Small intestine (tissue), 7 donors: ENCODE measurements around the gene DBX2. TPM values are rescaled to one million over a fixed set of nuclear protein-coding genes. Genes with fewer than 3 reads are reported as not detected.

ENCODE experiments used
- DNase-seq, 2 donors: peaks; one replicate each; pipeline versions ENCODE4 v3.0.0 to v3.0.0-alpha.2; 2013
- FAIRE-seq: peaks from 2 replicates; lab custom pipeline; 2012; peaks lifted over from hg19 to GRCh38; lab: Jason Lieb, UNC
- H3K27ac ChIP-seq, 3 donors: one replicate each; pipeline ENCODE4 v1.5.1; 2013; ENCODE audit warnings: low read length in 2 of 3, mild to moderate bottlenecking in 2 of 3, control low read depth in 1 of 3, inconsistent platforms in 1 of 3, low read depth in 1 of 3, moderate library complexity in 1 of 3
- H3K27me3 ChIP-seq, 3 donors: one replicate each; pipeline ENCODE4 v1.6.1; 2013; ENCODE audit warnings: low read length in 3 of 3, inconsistent platforms in 1 of 3; ENCODE audit not compliant: control insufficient read depth in 3 of 3, insufficient read depth in 3 of 3
- H3K36me3 ChIP-seq, 3 donors: one replicate each; pipeline ENCODE4 v1.6.1; 2013; ENCODE audit warnings: low read length in 3 of 3, inconsistent platforms in 1 of 3, low read depth in 1 of 3, mild to moderate bottlenecking in 1 of 3, moderate library complexity in 1 of 3; ENCODE audit not compliant: control insufficient read depth in 3 of 3, insufficient read depth in 2 of 3
- H3K4me1 ChIP-seq, 3 donors: one replicate each; pipeline ENCODE4 v1.6.1; 2013; ENCODE audit warnings: low read length in 2 of 3, inconsistent platforms in 1 of 3, low read depth in 1 of 3, mild to moderate bottlenecking in 1 of 3, moderate library complexity in 1 of 3; ENCODE audit not compliant: control insufficient read depth in 3 of 3, insufficient read depth in 2 of 3
- H3K4me3 ChIP-seq, 3 donors: one replicate each; pipeline ENCODE4 v1.5.1; 2013; ENCODE audit warnings: low read length in 3 of 3, control low read depth in 1 of 3, inconsistent platforms in 1 of 3, low read depth in 1 of 3, mild to moderate bottlenecking in 1 of 3, moderate library complexity in 1 of 3
- H3K9me3 ChIP-seq, 2 donors: one replicate each; pipeline ENCODE4 v1.6.1; 2013; ENCODE audit warnings: low read depth in 1 of 2, low read length in 1 of 2; ENCODE audit not compliant: control insufficient read depth in 2 of 2, insufficient read depth in 1 of 2
- WGBS, 3 donors: extraction: QIAGEN DNeasy Blood & Tissue Kit; methylation state at CpG; one replicate each; pipeline ENCODE4 v1.1.7; 2013; 5-methylcytosine and 5-hydroxymethylcytosine counted together
- polyA plus RNA-seq, 4 donors: library from polyadenylated mRNA; stranded (reverse) in 3 of 4; unstranded in 1 of 4; fragments of 200-250 nt in 3 of 4; fragments of 120-200 nt in 1 of 4; gene quantifications; one replicate each; pipeline versions ENCODE4 v1.2.1 to v1.2.3, GENCODE V29; 2013
- donor health status: healthy with polysubstance abuse.
- donor health status: control.
- donor health status: control.
- donor health status: Bipolar disorder and iron deficiency.
- donor health status: healthy.

The DBX2 gene
- polyA plus RNA-seq, 4 donors, result 0.01 TPM; not detected in 3

DNA sequence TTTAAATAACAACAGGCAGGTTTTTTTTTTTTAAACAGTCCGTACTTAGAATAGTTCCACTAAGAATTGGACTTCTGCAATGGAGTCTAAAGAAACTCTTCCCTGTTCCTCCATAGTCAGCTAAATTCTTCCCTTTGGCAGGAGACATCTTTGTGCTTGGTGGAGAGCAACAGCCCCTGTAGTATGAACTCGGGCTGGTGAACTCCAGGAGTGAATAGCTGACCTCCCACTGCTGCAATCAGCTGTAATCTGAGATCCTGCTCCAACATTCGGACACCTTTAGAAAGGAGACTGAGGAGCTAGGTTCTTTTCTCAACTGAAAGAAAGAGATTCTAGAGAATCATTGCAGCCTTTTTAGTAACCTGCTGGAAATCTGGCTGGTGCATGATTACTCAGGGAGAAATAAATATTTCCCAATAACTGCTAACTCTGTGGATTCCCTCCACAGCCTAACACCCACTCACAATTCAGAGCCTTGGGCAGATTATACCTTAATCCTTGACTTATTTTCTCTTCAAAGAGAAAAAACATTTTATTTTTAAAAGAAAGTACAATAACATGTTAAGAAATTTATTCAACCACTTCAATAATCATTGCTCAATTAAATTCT, 25.6 kb upstream of the DBX2 start:
- DNase-seq, result no peak
- no peaks in the 10 kb centered on the region for H3K36me3 ChIP-seq
- H3K4me3 ChIP-seq, result no peak overlapping the region
- WGBS, 3 donors, result 40 to 46% (median 42%) methylated on average over 3 of the region's 3 CpGs
- H3K4me1 ChIP-seq, result no peaks in the 10 kb centered on the region
- no peaks in the 10 kb centered on the region for H3K9me3 ChIP-seq
- no peaks in the 10 kb centered on the region for H3K27me3 ChIP-seq
- no peak overlapping the region for H3K27ac ChIP-seq
- no peak for FAIRE-seq

DNA sequence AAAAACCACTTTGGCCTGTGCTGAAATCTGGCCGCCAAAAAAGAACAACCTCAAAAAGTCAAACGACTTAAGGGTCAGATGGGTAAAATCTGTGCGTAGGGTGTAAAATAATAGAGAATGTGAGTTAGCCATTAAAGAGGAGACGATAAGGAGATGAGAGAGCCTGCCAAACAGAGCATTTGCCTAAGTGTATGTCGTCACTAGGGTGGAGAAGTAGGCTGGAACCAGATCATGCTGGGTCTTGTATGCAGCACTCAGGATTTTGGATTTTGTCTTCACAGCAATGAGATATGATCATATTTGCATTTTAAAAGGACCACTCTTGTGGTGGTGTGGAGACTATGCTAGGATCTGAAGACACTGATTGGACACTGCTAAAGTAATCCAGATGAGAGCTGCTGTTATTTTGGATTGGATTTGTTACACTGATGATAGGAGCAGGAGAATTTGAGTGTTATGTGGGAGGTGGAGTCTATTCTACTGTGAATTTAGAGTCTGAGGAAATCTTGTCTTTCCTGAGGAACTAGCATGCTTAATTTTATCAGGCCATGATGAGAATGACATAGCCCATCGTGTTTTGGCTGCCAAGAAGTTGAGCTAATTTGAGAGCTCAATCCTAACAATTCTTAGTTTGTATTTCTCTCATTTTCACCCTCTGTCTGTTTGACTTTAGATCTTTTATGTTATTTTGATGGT, 24.8 kb upstream of the DBX2 start:
- Histone ChIP-seq H3K27ac (no peak overlapping the region), H3K4me1 (no peaks in the 10 kb centered on the region), H3K36me3 (no peaks in the 10 kb centered on the region), H3K9me3 (no peaks in the 10 kb centered on the region), H3K4me3 (no peak overlapping the region), H3K27me3 (no peaks in the 10 kb centered on the region)
- WGBS, 3 donors, result 68 to 77% (median 71%) methylated on average over 6 of the region's 6 CpGs
- FAIRE-seq (no peak), DNase-seq (no peak)

DNA sequence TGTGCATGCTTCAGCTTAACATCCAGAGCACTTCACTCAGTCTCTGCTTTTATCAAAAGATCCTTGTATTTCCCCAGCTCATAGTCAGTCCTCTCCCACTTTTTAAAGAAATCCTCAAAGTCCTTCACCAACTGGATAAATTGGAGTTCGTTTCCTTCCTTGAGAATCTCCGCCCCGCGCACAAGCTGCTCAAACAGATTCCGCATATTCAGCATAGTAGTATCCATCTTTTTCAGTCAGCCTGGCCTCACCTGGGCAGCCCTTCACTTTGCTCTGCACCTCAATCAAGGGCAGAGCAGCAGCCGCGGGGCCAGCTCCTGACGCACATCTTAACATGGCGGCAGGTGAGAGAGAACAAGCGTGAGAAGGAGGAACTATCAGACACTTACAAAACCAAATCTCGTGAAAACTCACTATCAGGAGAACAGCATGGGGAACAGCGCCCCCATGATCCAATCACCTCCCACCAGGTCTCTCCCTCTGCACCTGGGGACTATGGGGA, 14.3 kb upstream of the DBX2 start:
- H3K4me3 ChIP-seq, result no peak overlapping the region
- WGBS, 3 donors, result 88 to 93% (median 88%) methylated on average over 12 of the region's 12 CpGs
- no peak for FAIRE-seq

DNA sequence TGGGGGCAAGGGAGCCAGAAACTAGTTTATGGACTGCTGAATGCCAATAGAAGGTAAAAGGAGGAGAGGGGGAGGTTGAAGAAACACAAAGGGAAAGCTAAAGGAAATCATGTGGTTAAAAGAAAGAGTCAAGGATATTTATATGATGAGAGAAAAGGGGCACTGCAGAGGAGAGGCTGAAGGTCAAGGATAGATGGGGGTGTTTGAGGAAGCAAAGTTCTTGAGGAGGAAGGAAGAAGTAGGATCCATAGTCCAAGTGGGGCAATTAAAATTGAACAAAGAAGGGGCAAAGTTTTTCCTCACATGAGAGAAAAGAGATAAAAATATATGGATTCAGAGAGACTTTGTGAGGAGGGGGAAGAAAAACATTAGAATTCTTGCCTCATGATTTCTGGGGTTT, 10.1 kb upstream of the DBX2 start:
- H3K9me3 ChIP-seq, result peaks cover 0 to 2% of the 10 kb centered on the region in 2 donors
- no peak overlapping the region for H3K27ac ChIP-seq
- no peaks in the 10 kb centered on the region for H3K27me3 ChIP-seq
- no peak overlapping the region for H3K4me3 ChIP-seq
- H3K4me1 ChIP-seq, result no peaks in the 10 kb centered on the region
- peak in 1 of 2 donors; percentile 53 for DNase-seq
- no peak for FAIRE-seq
- no peaks in the 10 kb centered on the region for H3K36me3 ChIP-seq

More for the DNA sequence above, 14.3 kb upstream of the DBX2 start:
- no peak overlapping the region for H3K27ac ChIP-seq
- no peak for DNase-seq
- H3K36me3 ChIP-seq, result no peaks in the 10 kb centered on the region
- H3K27me3 ChIP-seq, result no peaks in the 10 kb centered on the region
- H3K4me1 ChIP-seq, result no peaks in the 10 kb centered on the region
- peaks cover 0 to 2% of the 10 kb centered on the region in 2 donors for H3K9me3 ChIP-seq

DNA sequence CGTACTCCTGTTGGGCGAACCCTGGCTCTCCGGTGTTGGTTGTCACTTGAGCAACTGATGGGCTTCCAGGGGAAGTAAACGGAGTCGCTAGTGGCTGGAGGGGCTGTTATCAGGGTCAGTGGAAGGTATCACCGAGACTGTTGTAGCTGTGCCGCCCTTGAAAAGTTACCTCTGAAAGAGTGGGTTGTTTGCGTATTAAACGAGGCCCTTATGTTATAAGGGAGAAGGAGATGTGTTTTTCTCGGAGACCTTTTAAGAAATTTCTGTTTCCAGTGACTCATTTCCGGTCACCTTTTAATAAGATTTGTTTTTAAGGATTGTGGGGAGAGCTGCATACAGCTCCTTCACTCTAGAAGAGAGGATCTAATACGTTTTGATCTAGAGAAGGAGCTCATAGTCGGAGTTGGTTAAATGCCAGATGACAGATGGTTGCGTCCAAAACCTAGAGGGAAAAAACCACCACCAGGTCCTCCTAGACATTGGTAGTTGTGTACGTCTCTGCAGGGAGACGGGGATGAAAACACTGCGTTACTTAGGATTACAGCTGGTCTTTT, 750 bp upstream of the DBX2 start:
- no peak overlapping the region for H3K27ac ChIP-seq
- H3K4me3 ChIP-seq, result peak overlapping the region in 1 of 3 donors; percentile 31
- DNase-seq (peak in 1 of 2 donors; percentile 2), FAIRE-seq (no peak)
- no peaks in the 10 kb centered on the region for H3K9me3 ChIP-seq
- H3K4me1 ChIP-seq, result no peaks in the 10 kb centered on the region
- WGBS, 3 donors, result 17 to 20% (median 20%) methylated on average over 17 of the region's 17 CpGs
- peaks cover 7 to 25% (median 9%) of the 10 kb centered on the region in 3 donors for H3K27me3 ChIP-seq
- no peaks in the 10 kb centered on the region for H3K36me3 ChIP-seq

DNA sequence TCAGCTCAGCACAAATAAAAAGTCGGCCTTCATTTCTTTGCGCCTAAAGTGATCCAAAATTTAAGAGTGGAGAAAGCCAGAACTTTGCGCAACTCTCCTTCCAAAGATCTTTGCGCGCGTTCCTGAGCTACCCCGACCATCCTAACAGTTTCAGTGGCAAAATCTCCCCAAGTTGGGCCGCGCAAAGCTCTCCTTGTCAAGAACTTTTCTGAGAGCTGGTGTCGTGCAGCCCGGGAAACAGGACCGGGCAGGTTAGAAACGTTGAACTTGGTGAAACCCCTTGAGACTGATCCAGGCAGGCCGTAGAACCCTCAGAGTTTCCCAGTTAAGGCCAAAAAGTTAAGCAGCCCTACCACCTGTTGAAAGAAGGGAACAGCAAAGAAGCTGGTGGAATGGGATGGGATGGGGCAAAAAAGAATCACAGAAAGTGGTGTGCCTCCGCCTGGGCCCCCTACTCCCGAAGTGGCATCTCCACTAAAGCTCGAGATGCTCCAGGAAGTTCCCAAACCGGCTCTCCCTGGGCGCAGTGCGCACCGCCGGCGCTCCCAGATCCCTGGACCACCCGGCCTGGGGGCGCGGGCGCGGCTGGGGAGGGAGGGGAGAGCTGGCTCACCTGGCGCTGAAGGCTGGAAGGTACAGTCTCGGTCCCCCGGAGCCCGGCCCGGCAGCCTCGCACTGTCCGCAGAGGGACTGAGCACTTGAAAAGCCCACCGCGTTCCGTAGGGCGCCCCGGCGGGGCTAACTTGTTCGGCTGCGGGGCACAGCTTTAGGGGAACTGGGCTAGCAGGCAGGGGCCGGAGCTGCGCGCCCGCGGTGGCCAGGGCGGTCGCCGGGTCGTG, 768 bp downstream of the DBX2 start:
- WGBS, 3 donors, result 6 to 10% (median 9%) methylated on average over 47 to 52 of the region's 52 CpGs
- peaks cover 7 to 32% (median 9%) of the 10 kb centered on the region in 3 donors for H3K27me3 ChIP-seq
- H3K9me3 ChIP-seq, result no peaks in the 10 kb centered on the region
- H3K4me1 ChIP-seq, result no peaks in the 10 kb centered on the region
- H3K36me3 ChIP-seq, result no peaks in the 10 kb centered on the region
- peak in 1 of 2 donors; percentile 21 for DNase-seq
- no peak overlapping the region for H3K27ac ChIP-seq
- FAIRE-seq, result no peak
- no peak overlapping the region for H3K4me3 ChIP-seq

DNA sequence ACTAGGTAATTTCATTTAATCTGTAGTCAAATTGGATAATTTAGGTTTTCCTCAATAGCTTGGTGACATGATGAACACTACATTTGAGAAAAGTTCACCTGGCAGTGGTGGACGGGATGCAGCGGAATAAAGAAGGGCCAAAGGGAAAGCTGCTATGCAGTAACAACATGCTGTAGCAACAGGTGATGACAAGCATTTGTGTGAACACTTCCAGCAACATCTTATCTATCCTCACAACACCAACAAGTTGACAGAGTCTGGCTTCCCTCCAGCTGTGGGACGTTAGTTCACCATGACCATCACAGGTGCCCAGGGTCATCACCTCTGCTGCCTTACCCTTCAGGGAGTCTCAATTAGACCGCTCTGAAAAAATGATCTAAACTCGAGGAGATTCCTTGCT, 8.3 kb downstream of the DBX2 start:
- DNase-seq (no peak), FAIRE-seq (no peak)
- 69 to 79% (median 76%) methylated on average over 5 of the region's 5 CpGs for WGBS, 3 donors
- no peak overlapping the region for H3K27ac ChIP-seq
- H3K4me3 ChIP-seq, result no peak overlapping the region
- no peaks in the 10 kb centered on the region for H3K9me3 ChIP-seq
- no peaks in the 10 kb centered on the region for H3K36me3 ChIP-seq
- peaks cover 0 to 10% (median 0%) of the 10 kb centered on the region in 3 donors for H3K27me3 ChIP-seq
- H3K4me1 ChIP-seq, result no peaks in the 10 kb centered on the region

DNA sequence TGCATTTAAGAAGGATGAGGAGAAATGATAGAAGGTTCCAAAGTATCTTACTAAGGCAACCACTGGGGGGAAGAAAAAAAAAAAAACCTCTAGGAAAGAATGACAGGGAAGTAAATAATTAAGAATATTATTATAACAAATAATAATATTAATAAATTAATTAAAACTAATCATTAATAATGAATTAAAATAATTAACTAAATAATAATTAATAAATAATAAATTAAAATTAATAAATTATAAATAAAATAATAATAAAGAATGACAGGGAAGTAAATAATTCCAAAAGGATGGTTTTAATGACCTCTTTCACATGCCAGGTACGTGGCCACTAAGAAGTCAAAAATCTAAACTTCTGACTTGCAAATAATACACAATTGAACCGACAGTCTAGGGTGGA, 9.9 kb downstream of the DBX2 start:
- WGBS, 3 donors, result 58 to 78% (median 62%) methylated on average over 2 of the region's 2 CpGs
- no peak for DNase-seq
- no peak for FAIRE-seq
- Histone ChIP-seq H3K36me3 (no peaks in the 10 kb centered on the region), H3K27ac (no peak overlapping the region), H3K27me3 (peaks cover 0 to 6% (median 0%) of the 10 kb centered on the region in 3 donors), H3K4me1 (no peaks in the 10 kb centered on the region), H3K9me3 (no peaks in the 10 kb centered on the region), H3K4me3 (no peak overlapping the region)
